ENCODE results near the gene GSTM3. TPM values are rescaled to one million over a fixed set of nuclear protein-coding genes. Genes with fewer than 3 reads are reported as not detected.
"Not testable (repeated sequence)": the region's sequence is repeated elsewhere in the genome, so short reads cannot be mapped to it uniquely, and the experiment has no call there.

GSTM3 gene
- total RNA-seq, 1 donor from 2014 or later, result 82.6 TPM

DNA sequence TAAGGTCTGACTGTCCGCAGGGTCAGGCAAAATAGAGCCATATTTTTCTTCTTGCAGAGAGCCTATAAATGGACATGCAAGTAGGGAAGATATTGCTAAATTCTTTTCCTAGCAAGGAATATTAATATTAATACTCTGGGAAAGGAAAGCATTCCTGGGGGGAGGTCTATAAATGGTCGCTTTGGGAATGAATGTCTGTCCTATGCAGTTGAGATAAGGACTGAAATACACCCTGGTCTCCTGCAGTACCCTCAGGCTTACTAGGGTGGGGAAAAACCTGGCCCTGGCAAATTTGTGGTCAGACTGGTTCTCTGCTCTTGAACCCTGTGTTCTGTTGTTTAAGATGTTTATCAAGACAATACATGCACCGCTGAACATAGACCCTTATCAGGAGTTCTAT lies 37.9 kb downstream of the GSTM3 start:
- DNase-seq (ENCODE audit: low spot score), result not testable (repeated sequence)

DNA sequence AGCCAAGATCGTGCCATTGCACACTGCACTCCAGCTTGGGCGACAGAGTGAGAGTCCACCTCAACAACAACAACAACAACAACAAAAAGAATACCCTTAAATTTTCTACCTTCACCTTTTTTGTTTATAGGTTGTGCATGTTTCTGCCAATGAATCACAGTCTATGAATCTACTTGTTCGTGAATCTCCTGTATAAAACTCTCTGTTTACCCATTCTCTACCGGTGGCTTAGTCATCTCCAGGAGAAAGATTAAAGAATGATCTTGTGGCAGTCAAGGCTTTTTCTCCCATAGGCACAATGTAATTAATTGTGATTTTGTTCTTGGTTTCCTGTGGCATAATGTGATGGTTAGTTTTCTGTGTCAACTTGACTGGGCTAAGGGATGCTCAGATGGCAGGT lies 43.0 kb downstream of the GSTM3 start:
- not testable (repeated sequence) for DNase-seq (ENCODE audit: low spot score)

DNA sequence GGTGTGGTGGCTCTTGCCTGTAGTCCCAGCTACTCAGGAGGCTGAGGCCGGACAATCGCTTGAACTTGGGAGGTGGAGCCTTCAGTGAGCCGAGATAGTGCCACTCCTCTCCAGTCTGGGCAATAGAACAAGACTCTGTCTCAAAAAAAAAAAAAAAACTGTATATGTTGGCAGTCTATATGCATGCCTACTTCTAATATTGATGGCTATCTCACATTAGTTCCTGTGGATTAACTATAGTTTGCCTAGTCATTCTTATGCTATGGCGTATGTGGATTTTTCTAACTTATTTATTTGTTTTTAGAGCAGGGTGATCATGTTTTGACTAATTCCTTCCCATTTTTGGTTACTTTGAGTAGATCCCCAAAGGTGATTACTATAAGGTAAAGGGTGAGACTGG lies 43.8 kb downstream of the GSTM3 start:
- DNase-seq (ENCODE audit: low spot score), result no peak

DNA sequence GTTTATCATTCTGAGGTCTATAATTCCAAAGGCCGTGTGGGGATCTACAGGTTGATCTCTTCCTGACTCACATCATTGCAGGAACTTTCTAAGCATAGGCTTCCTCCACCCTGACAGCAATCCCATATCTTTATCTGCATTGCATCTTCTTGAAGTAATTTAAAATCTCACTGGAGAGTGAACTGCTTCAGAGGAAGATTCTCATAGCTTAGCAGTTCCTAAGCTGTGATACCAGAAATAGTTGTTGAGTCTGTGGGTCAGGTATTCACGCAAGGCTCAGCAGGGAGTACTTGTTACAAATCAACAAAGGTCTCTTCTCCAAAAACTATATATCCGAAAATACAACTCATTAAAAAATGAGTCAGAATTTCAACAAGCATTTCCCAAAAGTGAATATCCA lies 45.7 kb downstream of the GSTM3 start:
- not testable (repeated sequence) for DNase-seq (ENCODE audit: low spot score)

DNA sequence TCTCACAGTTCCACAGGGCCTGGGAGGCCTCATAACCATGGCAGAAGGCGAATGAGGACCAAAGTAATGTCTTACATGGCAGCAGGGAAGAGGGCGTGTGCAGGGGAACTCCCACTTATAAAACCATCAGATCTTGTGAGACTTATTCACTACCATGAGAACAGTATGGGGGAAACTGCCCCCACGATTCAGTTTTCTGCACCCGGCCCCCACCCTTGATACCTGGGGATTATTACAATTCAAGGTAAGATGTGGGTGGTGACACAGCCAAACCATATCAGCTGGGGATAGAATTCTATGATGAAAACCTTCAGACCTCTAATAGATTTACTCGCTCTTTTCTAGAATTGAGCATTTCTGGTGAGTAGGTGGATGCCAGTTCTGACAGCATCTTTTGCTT lies 46.4 kb downstream of the GSTM3 start:
- DNase-seq (ENCODE audit: low spot score), result not testable (repeated sequence)

DNA sequence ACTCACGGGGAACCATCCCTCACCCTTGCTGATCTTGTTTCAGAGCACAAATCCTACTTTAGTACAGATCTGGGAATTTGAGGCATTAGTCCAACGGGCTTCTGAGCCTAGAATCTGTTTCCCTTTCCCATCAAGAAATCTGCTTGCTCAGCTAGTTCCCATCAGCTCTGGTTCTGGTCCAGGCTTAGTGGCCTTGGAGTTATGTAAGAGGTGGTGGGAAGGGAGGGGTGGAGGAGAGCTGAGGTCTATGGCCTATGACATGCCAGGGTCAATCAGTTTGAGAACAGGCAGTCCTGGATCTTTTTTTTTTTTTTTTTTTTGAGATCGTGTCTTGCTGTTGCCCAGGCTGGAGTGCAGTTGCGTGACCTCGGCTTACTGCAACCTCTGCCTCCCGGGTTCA lies 49.1 kb downstream of the GSTM3 start:
- no peak for DNase-seq (ENCODE audit: low spot score)

DNA sequence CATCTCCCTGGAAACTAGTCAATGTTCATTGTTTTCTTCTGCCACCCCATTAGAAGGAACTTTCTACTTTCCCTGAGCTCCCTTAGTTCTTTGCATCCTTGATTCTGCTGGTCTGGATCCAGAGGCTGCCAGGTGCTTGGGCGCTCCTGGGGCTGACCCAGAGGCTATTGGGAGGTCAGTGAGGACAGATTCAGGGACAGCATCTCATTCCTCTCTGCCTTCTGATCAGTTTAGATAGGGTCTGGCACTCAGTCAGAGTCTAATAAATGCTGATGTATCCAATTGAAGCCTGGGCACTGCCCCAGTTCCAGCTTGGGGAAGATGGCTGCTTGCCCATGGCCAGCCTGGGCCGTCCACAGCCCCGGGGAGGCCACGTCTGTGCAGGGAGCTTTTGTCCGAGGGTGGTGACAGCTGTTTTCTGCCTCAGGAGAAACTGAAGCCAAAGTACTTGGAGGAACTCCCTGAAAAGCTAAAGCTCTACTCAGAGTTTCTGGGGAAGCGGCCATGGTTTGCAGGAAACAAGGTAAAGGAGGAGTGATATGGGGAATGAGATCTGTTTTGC lies 50.9 kb downstream of the GSTM3 start:
- no peak for DNase-seq (ENCODE audit: low spot score)

DNA sequence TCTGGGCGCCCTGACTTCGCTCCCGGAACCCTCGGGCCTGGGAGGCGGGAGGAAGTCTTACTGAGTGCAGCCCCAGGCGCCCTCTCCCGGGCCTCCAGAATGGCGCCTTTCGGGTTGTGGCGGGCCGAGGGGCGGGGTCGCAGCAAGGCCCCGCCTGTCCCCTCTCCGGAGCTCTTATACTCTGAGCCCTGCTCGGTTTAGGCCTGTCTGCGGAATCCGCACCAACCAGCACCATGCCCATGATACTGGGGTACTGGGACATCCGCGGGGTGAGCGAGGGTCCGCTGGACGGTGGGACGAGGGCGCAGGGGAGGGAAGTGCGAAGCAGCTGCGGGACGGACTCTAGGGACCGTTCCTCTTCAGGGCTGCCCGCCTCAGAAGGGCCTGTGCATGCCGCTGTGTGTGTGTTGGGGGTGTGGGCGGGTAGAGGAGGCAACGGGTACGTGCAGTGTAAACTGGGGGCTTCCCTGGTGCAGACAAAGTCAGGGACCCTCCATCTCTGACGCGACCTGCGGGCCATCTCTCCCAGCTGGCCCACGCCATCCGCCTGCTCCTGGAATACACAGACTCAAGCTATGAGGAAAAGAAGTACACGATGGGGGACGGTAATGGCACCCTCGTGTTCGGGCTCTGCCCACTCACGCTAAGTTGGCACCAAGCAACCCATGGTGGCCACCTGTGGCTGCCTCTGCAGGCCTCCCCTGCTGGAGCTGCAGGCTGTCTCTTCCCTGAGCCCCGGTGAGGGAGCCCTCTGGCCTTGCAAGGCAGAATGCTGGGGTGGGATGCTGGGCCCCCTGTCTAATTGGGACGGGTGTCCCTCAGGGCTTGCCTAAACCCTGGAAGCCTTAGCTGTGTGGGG lies 53.0 kb downstream of the GSTM3 start, which contains the start of gene GSTM1:
TSS of gene GSTM1 (plus strand) at position 177 of the 859 bp plus-strand sequence. CDS start at position 234, 57 bp downstream.
- no peak for DNase-seq (ENCODE audit: low spot score)

DNA sequence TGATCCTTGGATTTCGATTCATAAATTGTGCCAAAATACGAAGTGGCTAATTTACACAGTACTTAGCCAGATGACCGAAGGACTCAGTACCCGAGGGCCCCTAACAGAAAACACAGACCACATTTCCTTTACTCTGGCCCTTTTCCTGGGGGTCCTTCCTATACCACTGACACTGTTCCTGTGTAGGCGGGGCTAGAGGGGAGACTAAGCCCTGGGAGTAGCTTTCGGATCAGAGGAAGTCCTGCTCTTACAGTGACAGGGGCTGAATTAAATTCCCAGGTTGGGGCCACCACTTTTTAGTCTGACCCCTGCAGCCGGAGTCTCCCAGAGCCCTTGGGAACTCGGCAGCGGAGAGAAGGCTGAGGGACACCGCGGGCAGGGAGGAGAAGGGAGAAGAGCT lies 53.7 kb downstream of the GSTM3 start:
- DNase-seq (ENCODE audit: low spot score), result not testable (repeated sequence)

DNA sequence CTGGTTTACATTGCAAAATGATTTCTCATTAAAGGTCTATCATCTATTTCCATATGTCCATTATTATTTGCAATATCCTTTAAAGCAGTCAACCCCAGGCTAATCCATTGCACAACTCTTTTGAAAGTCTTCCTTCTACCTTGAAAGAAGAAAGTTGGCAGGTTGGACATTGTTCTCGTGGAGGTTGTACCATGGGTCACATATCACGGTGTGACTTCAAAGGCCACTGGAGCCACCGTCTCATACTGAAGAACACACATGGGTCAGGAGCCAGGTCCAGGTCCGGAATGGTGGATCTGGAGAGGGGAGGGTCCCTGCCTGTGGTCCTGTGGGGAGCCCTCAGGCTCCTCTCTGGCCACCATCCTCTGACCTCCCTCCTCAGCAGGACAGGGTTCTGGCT lies 54.9 kb downstream of the GSTM3 start:
- DNase-seq (ENCODE audit: low spot score), result not testable (repeated sequence)

DNA sequence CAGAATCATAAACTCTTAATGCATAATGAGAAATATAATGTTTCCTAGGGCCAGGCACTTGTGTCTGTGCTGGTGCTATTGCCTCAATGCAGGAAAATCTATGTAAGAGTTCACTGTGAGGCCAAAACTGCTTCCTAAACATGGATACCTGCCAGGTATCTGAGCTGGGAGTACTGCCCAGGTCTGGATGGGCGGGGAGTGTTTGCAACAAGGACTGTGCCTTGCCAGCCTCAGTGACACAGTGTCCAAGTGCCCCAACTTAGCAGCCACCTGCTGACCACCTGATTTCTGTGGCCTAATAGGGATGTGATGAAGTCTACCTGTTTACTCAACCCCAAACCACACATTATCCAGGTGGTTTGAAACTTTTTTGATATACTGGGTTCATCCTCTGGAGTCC lies 55.4 kb downstream of the GSTM3 start:
- not testable (repeated sequence) for DNase-seq (ENCODE audit: low spot score)

DNA sequence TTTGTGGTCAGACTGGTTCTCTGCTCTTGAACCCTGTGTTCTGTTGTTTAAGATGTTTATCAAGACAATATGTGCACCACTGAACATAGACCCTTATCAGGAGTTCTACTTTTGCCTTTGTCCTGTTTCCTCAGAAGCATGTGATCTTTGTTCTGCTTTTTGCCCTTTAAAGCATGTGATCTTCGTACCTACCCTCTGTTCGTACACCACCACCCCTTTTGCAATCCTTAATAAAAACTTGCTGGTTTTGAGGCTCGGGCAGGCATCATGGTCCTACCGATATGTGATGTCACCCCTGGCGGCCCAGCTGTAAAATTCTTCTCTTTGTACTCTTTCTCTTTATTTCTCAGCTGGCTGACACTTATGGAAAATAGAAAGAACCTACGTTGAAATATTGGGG lies 56.1 kb downstream of the GSTM3 start:
- DNase-seq (ENCODE audit: low spot score), result not testable (repeated sequence)

Other genes with a start within 250 kb of the GSTM3 start
- gene CYB561D1, start 246.9 kb downstream of the GSTM3 start, total RNA-seq (ENCODE audit: insufficient read depth, low replicate concordance), result 6.7 TPM
- gene AMIGO1, start 231.3 kb downstream of the GSTM3 start, total RNA-seq (ENCODE audit: insufficient read depth, low replicate concordance), result 7.9 TPM
- gene GPR61, start 201.2 kb downstream of the GSTM3 start, total RNA-seq (ENCODE audit: insufficient read depth, low replicate concordance), result 3.1 TPM
- 16.9 TPM for gene GNAI3, start 192.4 kb downstream of the GSTM3 start, total RNA-seq (ENCODE audit: insufficient read depth, low replicate concordance)
- not detected for gene GNAT2, start 121.4 kb downstream of the GSTM3 start, total RNA-seq (ENCODE audit: insufficient read depth, low replicate concordance)
- 76.8 TPM for gene AMPD2, start 121.2 kb downstream of the GSTM3 start, total RNA-seq (ENCODE audit: insufficient read depth, low replicate concordance)
- gene GSTM4, start 84.9 kb downstream of the GSTM3 start, total RNA-seq (ENCODE audit: insufficient read depth, low replicate concordance), result 6.5 TPM
- 46.7 TPM for gene GSTM2, start 73.0 kb downstream of the GSTM3 start, total RNA-seq (ENCODE audit: insufficient read depth, low replicate concordance)
- 23.8 TPM for gene GSTM1, start 53.2 kb downstream of the GSTM3 start, total RNA-seq (ENCODE audit: insufficient read depth, low replicate concordance)
- 12.0 TPM for gene GSTM5, start 28.8 kb downstream of the GSTM3 start, total RNA-seq (ENCODE audit: insufficient read depth, low replicate concordance)
- not detected for gene EPS8L3, start 22.9 kb upstream of the GSTM3 start, total RNA-seq (ENCODE audit: insufficient read depth, low replicate concordance)
- 5.8 TPM for gene CSF1, start 169.8 kb upstream of the GSTM3 start, total RNA-seq (ENCODE audit: insufficient read depth, low replicate concordance)
- 54.9 TPM for gene AHCYL1, start 243.7 kb upstream of the GSTM3 start, total RNA-seq (ENCODE audit: insufficient read depth, low replicate concordance)

All from umbilical cord (tissue), 2 donors.